Stimulated activated CD4-positive, alpha-beta T cell treated with anti-CD3 and anti-CD28 coated beads, Interleukin-15, amount 100 ng/mL, for 24 hours (primary cell): Measurements from ENCODE around the gene KIFC1.

Experiments
- DNase-seq: peaks from one replicate; pipeline ENCODE4 v3.0.0-alpha.2; 2020

Gene KIFC1

GRCh38 chr6:33445119-33445603 is 53.5 kb downstream of the KIFC1 start:
- DNase-seq: no peak

DNA sequence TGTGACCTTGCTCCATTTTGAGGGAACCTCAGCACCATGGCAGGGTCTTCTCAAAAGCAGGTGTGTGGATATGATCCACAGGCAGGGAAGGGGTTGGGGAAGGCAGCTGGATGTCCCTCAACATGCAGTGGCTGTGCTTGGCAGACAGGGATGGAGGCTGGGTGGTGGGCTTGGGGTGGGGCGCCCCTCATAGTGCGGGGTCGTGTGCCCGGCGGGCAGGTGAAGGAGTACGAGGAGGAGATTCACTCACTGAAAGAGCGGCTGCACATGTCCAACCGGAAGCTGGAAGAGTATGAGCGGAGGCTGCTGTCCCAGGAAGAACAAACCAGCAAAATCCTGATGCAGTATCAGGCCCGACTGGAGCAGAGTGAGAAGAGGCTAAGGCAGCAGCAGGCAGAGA is 54.7 kb downstream of the KIFC1 start:
- no peak for DNase-seq

DNA sequence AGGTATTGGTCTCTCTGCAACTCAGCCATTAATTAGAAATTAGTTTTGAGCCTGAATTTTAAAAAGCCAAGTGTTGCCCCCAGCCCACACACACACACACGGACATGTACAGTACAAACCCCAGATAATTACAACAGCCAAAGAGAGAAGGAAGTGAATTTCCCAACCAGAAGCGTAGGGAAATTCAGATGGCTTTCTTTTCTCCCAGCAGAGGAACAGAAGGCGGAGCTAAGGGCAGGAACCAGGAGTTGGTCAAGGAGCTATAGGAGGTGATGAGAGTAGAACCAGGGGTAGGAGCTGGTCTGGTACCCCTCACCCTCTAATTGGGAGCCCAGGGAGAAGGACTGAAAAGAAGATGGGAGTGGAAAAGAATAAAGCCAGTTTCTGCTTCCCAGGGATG is 58.8 kb downstream of the KIFC1 start:
- DNase-seq: no peak

GRCh38 chr6:33451606-33452005 is 60.0 kb downstream of the KIFC1 start:
- DNase-seq: no peak

DNA sequence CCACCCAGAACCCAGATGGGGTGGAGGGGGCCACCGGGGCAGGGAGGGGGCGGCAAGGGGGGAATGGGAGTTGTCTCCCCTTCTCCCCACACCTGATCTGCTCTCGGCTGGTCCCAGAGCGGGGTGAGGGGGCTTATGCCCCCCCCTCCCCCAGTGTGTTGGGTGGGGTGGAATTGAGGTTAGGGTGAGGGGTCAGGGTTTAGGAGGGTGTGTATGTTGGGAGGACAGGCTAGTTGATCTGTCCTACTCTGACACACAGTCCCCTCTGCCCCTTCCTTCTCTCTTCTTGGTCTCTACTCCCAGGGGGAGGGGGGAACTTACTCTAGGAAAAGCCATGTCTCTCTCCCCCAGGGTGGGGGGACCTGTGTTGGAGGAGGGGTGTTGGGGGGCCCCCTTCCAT is 60.9 kb downstream of the KIFC1 start:
- DNase-seq: no peak

DNA sequence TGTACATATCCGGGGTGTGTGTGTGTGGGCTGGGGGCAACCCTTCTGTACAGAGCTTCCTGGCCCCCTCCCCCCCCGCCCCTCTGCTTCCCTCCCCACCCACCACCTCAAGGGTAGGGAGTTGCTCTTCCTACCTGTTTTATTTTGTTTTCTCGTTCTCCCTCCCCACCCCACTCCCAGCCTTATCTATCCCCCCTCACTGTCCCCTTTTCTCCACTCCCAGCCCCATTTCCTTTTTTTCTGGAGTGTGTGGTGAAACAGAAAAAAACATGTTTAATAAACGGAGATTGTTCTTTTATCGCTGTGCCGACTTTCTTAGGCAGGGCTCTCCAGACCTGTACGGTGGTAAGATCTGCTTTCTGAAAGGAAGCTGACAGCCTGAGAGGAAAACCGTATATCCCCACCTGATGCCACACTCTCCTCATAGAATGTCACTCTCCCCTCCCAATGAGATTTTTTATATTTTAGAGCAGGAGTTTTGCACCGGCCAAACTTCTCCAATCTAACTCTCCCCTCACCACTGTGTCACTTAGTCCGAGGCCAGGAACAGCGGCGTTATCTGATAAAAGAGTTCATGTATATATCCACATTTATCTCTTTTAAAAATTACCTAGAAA is 61.9 kb downstream of the KIFC1 start:
- DNase-seq: no peak

DNA sequence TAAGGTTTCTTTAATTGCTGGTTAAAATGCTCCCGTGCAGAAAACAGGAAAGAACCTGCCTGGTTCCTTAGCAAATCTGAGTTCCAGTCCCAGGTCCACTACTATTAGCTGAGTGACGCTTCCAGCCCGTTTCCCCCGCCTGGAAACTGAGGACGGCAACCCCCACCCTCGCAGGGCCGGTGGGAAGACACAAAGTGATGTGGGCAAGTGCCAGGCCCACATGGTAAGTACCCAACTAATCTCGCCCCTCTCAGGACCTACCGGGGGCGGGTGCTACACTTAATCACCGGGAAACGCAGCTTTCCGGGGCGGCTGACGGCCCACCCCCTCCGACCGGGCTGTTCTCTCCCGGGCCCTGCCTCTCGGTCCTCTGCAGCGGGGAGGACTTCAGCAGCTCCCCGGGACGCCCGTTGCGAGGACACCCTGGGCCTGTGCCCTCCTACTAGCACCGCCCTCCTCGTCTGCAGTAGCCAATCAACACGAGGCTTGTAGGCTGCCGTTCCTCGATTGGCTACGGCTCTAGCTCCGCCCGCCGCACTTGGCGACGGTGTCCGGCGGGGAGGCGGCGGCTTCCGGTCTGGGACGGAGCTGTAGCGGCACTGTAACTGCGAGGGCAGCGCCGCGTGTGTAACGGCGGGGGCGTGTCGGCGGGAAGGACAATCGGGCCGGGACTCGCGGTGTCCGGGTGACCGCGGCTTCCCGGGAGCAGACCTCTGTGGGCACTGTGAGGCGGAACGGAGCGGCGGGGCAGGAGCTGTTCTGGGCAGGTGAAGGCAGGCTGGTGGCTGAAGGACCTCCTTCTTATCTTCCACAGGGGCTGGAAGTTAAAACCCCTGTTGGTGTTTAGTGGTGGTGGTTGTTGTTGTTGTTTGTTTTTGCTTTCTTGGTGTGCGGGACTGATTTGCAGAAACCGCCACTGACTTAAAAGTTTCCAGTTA is 62.7 kb downstream of the KIFC1 start, which contains the start of gene ZBTB9:
TSS of gene ZBTB9 (plus strand) at position 568 of the 938 bp plus-strand sequence. CDS start 525 bp downstream, outside the sequence.
- peak; percentile 97 for DNase-seq

- no peak for DNase-seq
These were observed 63.4 kb downstream of the KIFC1 start for GRCh38 chr6:33455051-33455450.

- DNase-seq: no peak
These were observed 64.5 kb downstream of the KIFC1 start for GRCh38 chr6:33456156-33456555.

GRCh38 chr6:33458676-33459075 is 67.1 kb downstream of the KIFC1 start:
- DNase-seq: no peak

DNA sequence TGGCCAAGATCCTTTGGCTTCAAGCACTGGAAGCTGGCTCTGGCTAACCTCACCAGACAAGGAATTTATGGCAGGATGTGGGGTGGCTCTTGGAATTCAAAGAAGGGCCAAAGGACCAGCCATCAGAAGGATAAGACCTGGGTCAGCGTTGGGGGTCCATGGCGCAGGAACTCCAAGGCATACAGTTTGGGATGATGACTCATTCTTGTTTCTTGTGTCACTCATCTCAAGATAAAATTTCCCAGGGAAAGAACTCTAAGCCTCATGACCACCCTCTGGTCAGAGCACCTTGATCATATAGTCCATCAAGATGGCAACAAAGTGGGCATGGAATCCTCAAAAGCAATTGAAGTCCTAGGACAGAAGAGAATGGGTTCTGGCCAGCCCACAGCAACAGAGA is 67.6 kb downstream of the KIFC1 start:
- DNase-seq: no peak
